ENCODE results near the gene PRPF38A. TPM values are rescaled to one million over a fixed set of nuclear protein-coding genes. Genes with fewer than 3 reads are reported as not detected.

PRPF38A gene
- total RNA-seq, 4 donors from 2014 or later = 10.6 to 20.4 (median 14.3) TPM

GRCh38 chr1:52402860-52403240, 1.6 kb upstream of the PRPF38A start:
- H3K4me3 ChIP-seq = no peak overlapping the region
- WGBS = 78% methylated on average over 3 of the region's 3 CpGs
- no peak for DNase-seq (ENCODE audit: low spot score in 2 of 2)

GRCh38 chr1:52403566-52404115, 761 bp upstream of the PRPF38A start:
- H3K27me3 ChIP-seq = no peaks in the 10 kb centered on the region
- DNase-seq (ENCODE audit: low spot score in 2 of 2) = no peak
- H3K27ac ChIP-seq = peak overlapping the region; percentile 91
- peaks cover 12% of the 10 kb centered on the region for H3K36me3 ChIP-seq
- H3K4me1 ChIP-seq = peaks cover 27% of the 10 kb centered on the region
- H3K4me3 ChIP-seq = peak overlapping the region; percentile 78
- no peak for TF ChIP-seq POLR2A (IDR thresholded peaks at IDR 0.05)
- TF ChIP-seq POLR2AphosphoS5 (IDR thresholded peaks at IDR 0.05) = no peak
- TF ChIP-seq EP300 (IDR thresholded peaks at IDR 0.05) = no peak
- no peaks in the 10 kb centered on the region for H3K9me3 ChIP-seq
- WGBS = under 1% methylated on average over 11 of the region's 16 CpGs

More at GRCh38 chr1:52402860-52403240, 1.6 kb upstream of the PRPF38A start:
- Histone ChIP-seq H3K4me1 (peaks cover 27% of the 10 kb centered on the region), H3K27me3 (no peaks in the 10 kb centered on the region), H3K36me3 (peaks cover 4% of the 10 kb centered on the region), H3K27ac (no peak overlapping the region), H3K9me3 (no peaks in the 10 kb centered on the region)
- no peak for TF ChIP-seq CTCF (IDR thresholded peaks at IDR 0.05)
- TF ChIP-seq EP300 (IDR thresholded peaks at IDR 0.05) = no peak
- no peak for TF ChIP-seq POLR2A (IDR thresholded peaks at IDR 0.05)
- TF ChIP-seq POLR2AphosphoS5 (IDR thresholded peaks at IDR 0.05) = no peak

- no peaks in the 10 kb centered on the region for H3K9me3 ChIP-seq
- WGBS = 4% methylated on average over 5 of the region's 8 CpGs
- TF ChIP-seq EP300 (IDR thresholded peaks at IDR 0.05) (no peak), POLR2A (IDR thresholded peaks at IDR 0.05) (no peak), POLR2AphosphoS5 (IDR thresholded peaks at IDR 0.05) (no peak), CTCF (IDR thresholded peaks at IDR 0.05) (no peak)
- peaks cover 24% of the 10 kb centered on the region for H3K36me3 ChIP-seq
- no peak for DNase-seq (ENCODE audit: low spot score in 2 of 2)
- peak overlapping the region; percentile 91 for H3K27ac ChIP-seq
- H3K27me3 ChIP-seq = no peaks in the 10 kb centered on the region
- peak overlapping the region; percentile 78 for H3K4me3 ChIP-seq
- H3K4me1 ChIP-seq = peaks cover 27% of the 10 kb centered on the region
These were observed 555 bp downstream of the PRPF38A start for GRCh38 chr1:52404975-52405338.

GRCh38 chr1:52413410-52413989, 9.1 kb downstream of the PRPF38A start:
- Histone ChIP-seq H3K36me3 (peaks cover 93% of the 10 kb centered on the region), H3K27ac (no peak overlapping the region), H3K27me3 (no peaks in the 10 kb centered on the region), H3K4me3 (no peak overlapping the region), H3K4me1 (no peaks in the 10 kb centered on the region), H3K9me3 (no peaks in the 10 kb centered on the region)
- TF ChIP-seq POLR2A (IDR thresholded peaks at IDR 0.05) = no peak
- TF ChIP-seq POLR2AphosphoS5 (IDR thresholded peaks at IDR 0.05) = no peak
- TF ChIP-seq EP300 (IDR thresholded peaks at IDR 0.05) = no peak
- TF ChIP-seq CTCF (IDR thresholded peaks at IDR 0.05) = no peak
- DNase-seq (ENCODE audit: low spot score in 2 of 2) = no peak
- 92% methylated on average over 10 of the region's 10 CpGs for WGBS

- Histone ChIP-seq H3K27me3 (no peaks in the 10 kb centered on the region), H3K36me3 (peaks cover 94% of the 10 kb centered on the region), H3K4me3 (no peak overlapping the region), H3K9me3 (no peaks in the 10 kb centered on the region), H3K27ac (no peak overlapping the region), H3K4me1 (no peaks in the 10 kb centered on the region)
- DNase-seq (ENCODE audit: low spot score in 2 of 2) = no peak
- TF ChIP-seq POLR2A (IDR thresholded peaks at IDR 0.05) (no peak), CTCF (IDR thresholded peaks at IDR 0.05) (no peak), EP300 (IDR thresholded peaks at IDR 0.05) (no peak), POLR2AphosphoS5 (IDR thresholded peaks at IDR 0.05) (no peak)
These were observed 10.5 kb downstream of the PRPF38A start for GRCh38 chr1:52414942-52415341.

All from suprapubic skin (tissue), 4 donors.